Liver (tissue), 3 donors: Measurements from ENCODE around the gene WDR59.

Source experiments
- ATF3 ChIP-seq: IDR thresholded peaks from 2 replicates; pipeline ENCODE4 v1.6.1; 2016; ENCODE audit warnings: antibody characterized with exemption
- CTCF ChIP-seq: fragments of 150-350 bp; IDR thresholded peaks from 2 replicates; pipeline ENCODE4 v1.5.1; 2017; ENCODE audit warnings: improper control_type of control experiment, low read depth, low read length; ENCODE audit not compliant: missing input control
- EGR1 ChIP-seq, 2 donors: IDR thresholded peaks; 2 replicates each; pipeline ENCODE4 v1.6.1; 2016 to 2018; ENCODE audit warnings: antibody characterized with exemption in 2 of 2, low read depth in 2 of 2
- GABPA ChIP-seq, 2 donors: IDR thresholded peaks in 1 of 2; conservative IDR thresholded peaks in 1 of 2; 2 replicates each; pipeline ENCODE4 v1.6.1; 2016; ENCODE audit warnings: antibody characterized with exemption in 2 of 2, mild to moderate bottlenecking in 1 of 2, moderate library complexity in 1 of 2
- JUND ChIP-seq, 2 donors: IDR thresholded peaks; 2 replicates each; pipeline ENCODE4 v1.6.1; 2016; ENCODE audit warnings: antibody characterized with exemption in 2 of 2
- NR2F2 ChIP-seq: IDR thresholded peaks from 2 replicates; pipeline ENCODE4 v1.6.1; 2016; ENCODE audit warnings: antibody characterized with exemption
- RAD21 ChIP-seq, 2 donors: IDR thresholded peaks; 2 replicates each; pipeline ENCODE4 v1.6.1; 2016; ENCODE audit warnings: antibody characterized with exemption in 2 of 2, mild to moderate bottlenecking in 2 of 2
- REST ChIP-seq: IDR thresholded peaks from 2 replicates; pipeline ENCODE4 v1.6.1; 2016; ENCODE audit warnings: antibody characterized with exemption, mild to moderate bottlenecking
- TAF1 ChIP-seq: conservative IDR thresholded peaks from 2 replicates; pipeline ENCODE4 v1.6.1; 2016; ENCODE audit warnings: antibody characterized with exemption, mild to moderate bottlenecking
- YY1 ChIP-seq: IDR thresholded peaks from 2 replicates; pipeline ENCODE4 v1.6.1; 2016; ENCODE audit warnings: antibody characterized with exemption, mild to moderate bottlenecking
- donor health status: healthy.
- donor health status: healthy.

- TF ChIP-seq CTCF (no peak), JUND (IDR thresholded peaks at IDR 0.05) (no peak), RAD21 (IDR thresholded peaks at IDR 0.05) (no peak), GABPA (IDR thresholded peaks at IDR 0.05 in 1 of 2, conservative IDR thresholded peaks at IDR 0.05 in 1 of 2) (no peak), YY1 (no peak), TAF1 (no peak), ATF3 (no peak), NR2F2 (no peak), EGR1 (IDR thresholded peaks at IDR 0.05; ENCODE audit: low read depth in 2 of 2) (no peak), REST (no peak)
Observed at GRCh38 chr16:74942977-74943918, 41.7 kb downstream of the WDR59 start.
